ENCODE results near the gene ALX4.

GRCh38 chr11:44311339-44312261 lies 1.7 kb upstream of the ALX4 start:
- TF ChIP-seq, protein P1, sequence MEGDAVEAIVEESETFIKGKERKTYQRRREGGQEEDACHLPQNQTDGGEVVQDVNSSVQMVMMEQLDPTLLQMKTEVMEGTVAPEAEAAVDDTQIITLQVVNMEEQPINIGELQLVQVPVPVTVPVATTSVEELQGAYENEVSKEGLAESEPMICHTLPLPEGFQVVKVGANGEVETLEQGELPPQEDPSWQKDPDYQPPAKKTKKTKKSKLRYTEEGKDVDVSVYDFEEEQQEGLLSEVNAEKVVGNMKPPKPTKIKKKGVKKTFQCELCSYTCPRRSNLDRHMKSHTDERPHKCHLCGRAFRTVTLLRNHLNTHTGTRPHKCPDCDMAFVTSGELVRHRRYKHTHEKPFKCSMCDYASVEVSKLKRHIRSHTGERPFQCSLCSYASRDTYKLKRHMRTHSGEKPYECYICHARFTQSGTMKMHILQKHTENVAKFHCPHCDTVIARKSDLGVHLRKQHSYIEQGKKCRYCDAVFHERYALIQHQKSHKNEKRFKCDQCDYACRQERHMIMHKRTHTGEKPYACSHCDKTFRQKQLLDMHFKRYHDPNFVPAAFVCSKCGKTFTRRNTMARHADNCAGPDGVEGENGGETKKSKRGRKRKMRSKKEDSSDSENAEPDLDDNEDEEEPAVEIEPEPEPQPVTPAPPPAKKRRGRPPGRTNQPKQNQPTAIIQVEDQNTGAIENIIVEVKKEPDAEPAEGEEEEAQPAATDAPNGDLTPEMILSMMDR (IDR thresholded peaks at IDR 0.05) = no peak
- no peak for TF ChIP-seq POLR2A (IDR thresholded peaks at IDR 0.05)

Data from suprapubic skin (tissue), 3 donors.